ENCODE results near the gene FOXN3.

FOXN3 gene

GRCh38 chr14:89356496-89356895, 60.5 kb downstream of the FOXN3 start:
- no peak for DNase-seq

- no peak for DNase-seq
Measured at GRCh38 chr14:89353766-89354113, 63.3 kb downstream of the FOXN3 start.

- DNase-seq: no peak
Measured at GRCh38 chr14:89352976-89353765, 63.9 kb downstream of the FOXN3 start.

GRCh38 chr14:89351516-89352404, 65.3 kb downstream of the FOXN3 start:
- DNase-seq: no peak

GRCh38 chr14:89351221-89351515, 65.9 kb downstream of the FOXN3 start:
- no peak for DNase-seq

- no peak for DNase-seq
Measured at GRCh38 chr14:89350152-89350551, 66.9 kb downstream of the FOXN3 start.

GRCh38 chr14:89349171-89350008, 67.6 kb downstream of the FOXN3 start:
- no peak for DNase-seq

GRCh38 chr14:89348722-89349121, 68.3 kb downstream of the FOXN3 start:
- no peak for DNase-seq

GRCh38 chr14:89347885-89348284, 69.1 kb downstream of the FOXN3 start:
- no peak for DNase-seq

GRCh38 chr14:89344920-89345254, 72.1 kb downstream of the FOXN3 start:
- no peak for DNase-seq

- no peak for DNase-seq
Measured at GRCh38 chr14:89343356-89343755, 73.7 kb downstream of the FOXN3 start.

GRCh38 chr14:89342049-89342448, 75.0 kb downstream of the FOXN3 start:
- no peak for DNase-seq

- DNase-seq: no peak
Measured at GRCh38 chr14:89340200-89341181, 76.5 kb downstream of the FOXN3 start.

GRCh38 chr14:89339579-89339978, 77.5 kb downstream of the FOXN3 start:
- no peak for DNase-seq

GRCh38 chr14:89339158-89339557, 77.9 kb downstream of the FOXN3 start:
- no peak for DNase-seq

- DNase-seq: no peak
Measured at GRCh38 chr14:89336338-89336737, 80.7 kb downstream of the FOXN3 start.

- DNase-seq: no peak
Measured at GRCh38 chr14:89332031-89332430, 85.0 kb downstream of the FOXN3 start.

- no peak for DNase-seq
Measured at GRCh38 chr14:89331398-89331797, 85.6 kb downstream of the FOXN3 start.

GRCh38 chr14:89330236-89331002, 86.6 kb downstream of the FOXN3 start:
- DNase-seq: no peak

- no peak for DNase-seq
Measured at GRCh38 chr14:89327771-89328212, 89.2 kb downstream of the FOXN3 start.

- no peak for DNase-seq
Measured at GRCh38 chr14:89325959-89326358, 91.1 kb downstream of the FOXN3 start.

Measured in stimulated activated CD4-positive, alpha-beta T cell treated with anti-CD3 and anti-CD28 coated beads, Interleukin-2, amount 100 ng/mL, for 48 hours (primary cell).